Ishikawa (cell line): ENCODE results near the gene SLC35E1.

ENCODE experiments used
- CEBPB ChIP-seq: IDR thresholded peaks from 2 replicates; pipeline ENCODE4 v1.6.1; 2012
- CREB1 ChIP-seq: IDR thresholded peaks from 2 replicates; pipeline ENCODE4 v1.6.1; 2012; ENCODE audit warnings: low read depth
- EGR1 ChIP-seq: IDR thresholded peaks from 2 replicates; pipeline ENCODE4 v1.6.1; 2012
- EP300 ChIP-seq: IDR thresholded peaks from 2 replicates; pipeline ENCODE4 v1.6.1; 2012; ENCODE audit warnings: borderline replicate concordance
- FOXM1 ChIP-seq: IDR thresholded peaks from 2 replicates; pipeline ENCODE4 v1.6.1; 2012; ENCODE audit warnings: low read depth, borderline replicate concordance
- NFIC ChIP-seq: IDR thresholded peaks from 2 replicates; pipeline ENCODE4 v1.6.1; 2012
- RAD21 ChIP-seq: IDR thresholded peaks from 2 replicates; pipeline ENCODE4 v1.6.1; 2012; ENCODE audit warnings: low read depth
- REST ChIP-seq: IDR thresholded peaks from 2 replicates; pipeline ENCODE4 v1.6.1; 2012; ENCODE audit warnings: low read depth, mild to moderate bottlenecking
- TAF1 ChIP-seq: IDR thresholded peaks from 2 replicates; pipeline ENCODE4 v1.6.1; 2012; ENCODE audit warnings: low read depth, mild to moderate bottlenecking
- TCF12 ChIP-seq: IDR thresholded peaks from 2 replicates; pipeline ENCODE4 v1.6.1; 2012; ENCODE audit warnings: low read depth
- TEAD4 ChIP-seq: IDR thresholded peaks from 2 replicates; pipeline ENCODE4 v1.6.1; 2012
- USF1 ChIP-seq: IDR thresholded peaks from 2 replicates; pipeline ENCODE4 v1.6.1; 2012
- YY1 ChIP-seq: IDR thresholded peaks from 2 replicates; pipeline ENCODE4 v1.6.1; 2012; ENCODE audit warnings: low read depth
- ZBTB7A ChIP-seq: IDR thresholded peaks from 2 replicates; pipeline ENCODE4 v1.6.1; 2012; ENCODE audit warnings: low read depth
- TF ChIP-seq, protein P1 (sequence below): IDR thresholded peaks from 2 replicates; pipeline ENCODE4 v1.6.1; 2012

The SLC35E1 gene

DNA sequence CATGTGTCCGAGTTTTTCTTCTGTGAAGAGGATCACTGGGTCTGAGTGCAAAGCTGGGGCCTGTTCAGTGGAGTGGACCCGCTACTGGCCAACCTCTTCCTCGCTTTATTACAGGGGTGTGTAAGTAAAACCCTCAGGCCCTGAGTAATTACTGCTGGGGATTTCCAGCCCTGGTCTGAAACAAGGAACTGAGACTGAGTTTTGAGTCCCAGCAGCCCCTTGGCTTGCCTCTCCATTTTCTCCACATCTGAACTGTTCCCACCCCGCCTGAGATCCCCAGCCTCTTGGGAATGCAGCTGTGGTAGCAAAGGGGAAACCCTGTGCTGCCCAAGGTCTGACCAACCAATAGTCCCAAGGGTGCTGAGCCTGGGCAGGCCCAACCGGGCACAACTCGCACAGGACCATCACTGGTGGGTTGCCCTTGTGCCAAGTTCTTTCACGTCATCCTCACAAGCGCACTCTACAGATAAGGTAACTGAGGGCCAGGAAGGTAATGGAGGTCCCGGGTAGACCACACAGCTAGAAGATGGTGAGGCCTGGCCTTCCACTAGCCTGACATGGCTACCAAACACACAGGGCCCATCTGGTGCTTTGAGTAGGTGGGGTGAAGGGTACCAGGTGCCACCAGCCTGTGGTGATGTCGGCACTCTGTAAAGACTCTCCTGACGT is 13.7 kb upstream of the SLC35E1 start:
- no peak for TF ChIP-seq USF1
- no peak for TF ChIP-seq CEBPB
- no peak for TF ChIP-seq TEAD4
- no peak for TF ChIP-seq NFIC
- no peak for TF ChIP-seq TAF1
- TF ChIP-seq, protein P1, sequence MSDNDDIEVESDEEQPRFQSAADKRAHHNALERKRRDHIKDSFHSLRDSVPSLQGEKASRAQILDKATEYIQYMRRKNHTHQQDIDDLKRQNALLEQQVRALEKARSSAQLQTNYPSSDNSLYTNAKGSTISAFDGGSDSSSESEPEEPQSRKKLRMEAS: no peak

- TF ChIP-seq CEBPB: no peak
- no peak for TF ChIP-seq REST
- TF ChIP-seq RAD21: no peak
- no peak for TF ChIP-seq NFIC
- no peak for TF ChIP-seq YY1
- TF ChIP-seq TCF12: no peak
- no peak for TF ChIP-seq FOXM1
- TF ChIP-seq, protein P1: no peak
- TF ChIP-seq USF1: no peak
- no peak for TF ChIP-seq EP300
- TF ChIP-seq EGR1: no peak
- TF ChIP-seq TEAD4: no peak
- TF ChIP-seq CREB1: no peak
- no peak for TF ChIP-seq ZBTB7A
- no peak for TF ChIP-seq TAF1
Measured at GRCh38 chr19:16585094-16585801, 13.0 kb upstream of the SLC35E1 start.

DNA sequence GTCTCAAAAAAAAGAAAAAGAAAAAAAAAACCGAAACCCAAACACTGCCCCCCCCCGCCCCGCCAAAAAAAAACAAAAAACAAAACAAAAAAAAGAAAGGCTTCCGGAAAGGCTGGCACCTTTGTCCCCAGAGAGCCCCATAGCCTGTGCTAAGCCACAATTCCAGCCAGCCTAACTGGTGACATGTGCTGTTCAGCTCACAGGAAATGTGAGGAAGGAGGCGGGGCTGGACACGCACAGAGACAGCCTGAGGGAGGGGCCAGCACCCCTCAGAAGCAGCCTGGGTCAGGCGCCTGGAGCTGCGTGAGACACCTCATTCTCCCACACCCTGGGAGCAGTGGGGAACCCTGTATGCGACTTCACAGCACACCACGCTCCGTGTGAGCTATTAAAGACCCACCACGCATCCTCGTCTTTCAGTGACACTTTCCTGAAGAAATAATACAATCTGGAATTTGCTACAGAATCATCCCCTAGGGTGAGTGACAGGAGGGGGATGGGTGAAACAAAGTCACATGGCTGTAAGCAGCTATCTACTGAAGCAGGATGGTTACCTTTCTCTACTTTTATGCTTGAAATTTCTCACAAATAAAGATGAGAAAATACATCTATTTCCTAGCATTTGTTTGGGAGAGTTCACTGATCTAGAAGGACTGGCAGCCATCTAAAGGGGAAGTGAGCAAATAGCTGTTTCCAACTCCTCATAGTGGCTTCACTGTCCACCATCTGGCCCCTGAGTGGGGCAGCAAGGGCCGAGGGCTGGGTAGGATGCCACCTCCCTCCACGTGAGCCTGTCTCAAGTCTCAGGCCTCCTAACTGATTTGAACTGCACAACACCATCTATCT is 12.3 kb upstream of the SLC35E1 start:
- TF ChIP-seq CEBPB: no peak
- TF ChIP-seq ZBTB7A: peak; percentile 53; the same call in 1 of the 2 replicates
- peak; percentile 5; the same call in 1 of the 2 replicates for TF ChIP-seq TEAD4
- no peak for TF ChIP-seq TAF1
- TF ChIP-seq, protein P1: peak; percentile 79

DNA sequence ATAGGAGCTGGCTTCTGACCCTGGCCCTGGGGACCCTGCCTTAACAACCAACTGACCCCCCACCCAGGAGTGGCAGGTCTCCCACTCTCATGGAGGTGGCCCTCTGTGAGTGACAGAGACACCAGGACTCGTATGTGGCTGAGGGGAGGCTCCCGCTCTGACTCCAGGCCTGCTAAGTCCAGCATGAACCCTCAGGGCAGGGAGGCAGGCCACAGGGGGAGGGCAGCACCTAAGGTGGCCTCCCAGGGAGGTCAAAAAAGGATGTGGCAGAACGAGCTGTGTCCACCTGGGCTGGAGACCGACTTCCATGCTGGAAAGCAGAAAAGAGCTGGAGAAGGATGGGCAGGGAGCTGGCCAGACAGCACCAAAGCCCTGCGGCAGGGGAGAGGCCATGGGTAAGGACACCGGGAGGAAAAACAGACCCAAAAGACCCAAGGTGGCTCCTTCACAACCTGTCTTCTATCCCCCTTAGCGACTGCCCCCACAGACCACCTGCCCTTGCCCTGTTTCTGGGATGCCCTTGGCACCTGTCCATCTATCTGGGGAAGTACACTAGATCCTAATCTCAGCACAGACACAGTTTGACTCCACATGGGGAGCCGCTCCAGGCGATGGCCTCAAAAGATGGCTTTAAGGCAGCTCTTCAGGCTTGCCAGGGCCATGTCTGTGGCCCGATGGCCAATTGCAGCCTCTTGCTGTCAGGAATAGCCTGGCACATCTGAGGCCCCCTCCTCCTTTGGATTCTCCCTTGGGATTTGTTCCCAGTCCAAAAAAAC is 10.5 kb upstream of the SLC35E1 start:
- no peak for TF ChIP-seq ZBTB7A
- TF ChIP-seq FOXM1: no peak
- TF ChIP-seq REST: no peak
- TF ChIP-seq YY1: no peak

DNA sequence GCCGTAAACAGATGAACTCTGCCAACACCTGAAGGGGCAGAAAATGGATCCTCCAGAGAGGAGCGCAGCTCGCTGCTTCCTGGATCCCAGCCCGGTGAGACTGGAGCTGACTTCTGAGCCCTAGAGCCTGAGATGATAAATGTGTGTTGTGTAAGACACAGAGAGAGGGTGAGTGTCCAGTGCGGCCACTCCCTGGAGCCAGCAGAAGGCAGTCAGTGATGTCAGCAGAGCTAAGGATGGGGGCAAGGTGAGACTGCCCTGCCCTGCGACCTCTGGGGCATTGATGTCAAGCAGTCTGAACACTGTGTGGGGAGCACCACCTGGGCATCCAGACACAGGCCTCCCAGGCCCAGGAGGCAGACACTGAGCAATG is 9.7 kb upstream of the SLC35E1 start:
- TF ChIP-seq EGR1: no peak
